ENCODE results near the gene DAB1. TPM values are rescaled to one million over a fixed set of nuclear protein-coding genes. Genes with fewer than 3 reads are reported as not detected.
"Not testable (repeated sequence)": the region's sequence is repeated elsewhere in the genome, so short reads cannot be mapped to it uniquely, and the experiment has no call there.

The DAB1 gene
- total RNA-seq, 2 donors from 2014 or later: not detected

- Mint-ChIP-seq H3K9me3 (peaks cover 2% of the 10 kb centered on the region), H3K27ac (no peak overlapping the region)
- no peak for DNase-seq (ENCODE audit: low spot score)
Observed at GRCh38 chr1:57363643-57364042, 60.2 kb downstream of the DAB1 start.

GRCh38 chr1:57363165-57363564, 60.7 kb downstream of the DAB1 start:
- DNase-seq (ENCODE audit: low spot score) (no peak), ATAC-seq (no peak)
- H3K4me3 Mint-ChIP-seq: no peak overlapping the region
- peaks cover 0 to 18% of the 10 kb centered on the region in 2 donors for H3K27me3 Mint-ChIP-seq
- H3K4me1 Mint-ChIP-seq (ENCODE audit: low read depth in 2 of 2): no peaks in the 10 kb centered on the region
- H3K36me3 Mint-ChIP-seq: peaks cover 5% of the 10 kb centered on the region
- H3K27ac Mint-ChIP-seq: no peak overlapping the region
- H3K9me3 Mint-ChIP-seq: no peaks in the 10 kb centered on the region

More at GRCh38 chr1:57363643-57364042, 60.2 kb downstream of the DAB1 start:
- peaks cover 0 to 13% of the 10 kb centered on the region in 2 donors for H3K27me3 Mint-ChIP-seq
- no peaks in the 10 kb centered on the region for H3K4me1 Mint-ChIP-seq (ENCODE audit: low read depth in 2 of 2)
- H3K4me3 Mint-ChIP-seq: no peak overlapping the region
- ATAC-seq: no peak
- peaks cover under 1% of the 10 kb centered on the region for H3K36me3 Mint-ChIP-seq

- no peak overlapping the region for H3K4me3 Mint-ChIP-seq
- H3K27me3 Mint-ChIP-seq: peaks cover under 1 to 24% of the 10 kb centered on the region in 2 donors
- ATAC-seq: no peak
- H3K4me1 Mint-ChIP-seq (ENCODE audit: low read depth in 2 of 2): no peaks in the 10 kb centered on the region
- peaks cover 5% of the 10 kb centered on the region for H3K36me3 Mint-ChIP-seq
- H3K9me3 Mint-ChIP-seq: no peaks in the 10 kb centered on the region
- no peak overlapping the region for H3K27ac Mint-ChIP-seq
- no peak for DNase-seq (ENCODE audit: low spot score)
Observed at GRCh38 chr1:57362480-57362879, 61.4 kb downstream of the DAB1 start.

GRCh38 chr1:57361516-57361915, 62.3 kb downstream of the DAB1 start:
- no peak overlapping the region for H3K27ac Mint-ChIP-seq
- no peaks in the 10 kb centered on the region for H3K9me3 Mint-ChIP-seq
- peaks cover 5% of the 10 kb centered on the region for H3K36me3 Mint-ChIP-seq
- ATAC-seq (no peak), DNase-seq (ENCODE audit: low spot score) (no peak)
- no peak overlapping the region for H3K4me3 Mint-ChIP-seq
- no peaks in the 10 kb centered on the region for H3K4me1 Mint-ChIP-seq (ENCODE audit: low read depth in 2 of 2)
- peaks cover 4 to 28% of the 10 kb centered on the region in 2 donors for H3K27me3 Mint-ChIP-seq

- Mint-ChIP-seq H3K27me3 (peaks cover 4 to 28% of the 10 kb centered on the region in 2 donors), H3K36me3 (peaks cover 5% of the 10 kb centered on the region), H3K4me3 (no peak overlapping the region), H3K9me3 (no peaks in the 10 kb centered on the region), H3K27ac (no peak overlapping the region), H3K4me1 (ENCODE audit: low read depth in 2 of 2) (no peaks in the 10 kb centered on the region)
- DNase-seq (ENCODE audit: low spot score) (no peak), ATAC-seq (no peak)
Observed at GRCh38 chr1:57360846-57361407, 62.9 kb downstream of the DAB1 start.

- DNase-seq (ENCODE audit: low spot score) (no peak), ATAC-seq (no peak)
- Mint-ChIP-seq H3K27ac (no peak overlapping the region), H3K36me3 (peaks cover 9% of the 10 kb centered on the region), H3K4me3 (no peak overlapping the region), H3K27me3 (peaks cover 11 to 38% of the 10 kb centered on the region in 2 donors), H3K4me1 (ENCODE audit: low read depth in 2 of 2) (peaks cover 0 to 3% of the 10 kb centered on the region in 2 donors), H3K9me3 (peaks cover 6% of the 10 kb centered on the region)
Observed at GRCh38 chr1:57357462-57357861, 66.4 kb downstream of the DAB1 start.

GRCh38 chr1:57353654-57354053, 70.2 kb downstream of the DAB1 start:
- no peak overlapping the region for H3K27ac Mint-ChIP-seq
- H3K27me3 Mint-ChIP-seq: peaks cover 17 to 25% of the 10 kb centered on the region in 2 donors
- peaks cover 0 to 3% of the 10 kb centered on the region in 2 donors for H3K4me1 Mint-ChIP-seq (ENCODE audit: low read depth in 2 of 2)
- ATAC-seq (no peak), DNase-seq (ENCODE audit: low spot score) (no peak)
- peaks cover 8% of the 10 kb centered on the region for H3K36me3 Mint-ChIP-seq
- peaks cover 6% of the 10 kb centered on the region for H3K9me3 Mint-ChIP-seq
- no peak overlapping the region for H3K4me3 Mint-ChIP-seq

GRCh38 chr1:57350610-57351009, 73.2 kb downstream of the DAB1 start:
- no peak overlapping the region for H3K27ac Mint-ChIP-seq
- peaks cover 10 to 15% of the 10 kb centered on the region in 2 donors for H3K27me3 Mint-ChIP-seq
- no peak for DNase-seq (ENCODE audit: low spot score)
- peaks cover 4% of the 10 kb centered on the region for H3K36me3 Mint-ChIP-seq
- peaks cover 0 to 3% of the 10 kb centered on the region in 2 donors for H3K4me1 Mint-ChIP-seq (ENCODE audit: low read depth in 2 of 2)
- ATAC-seq: no peak
- H3K9me3 Mint-ChIP-seq: peaks cover 6% of the 10 kb centered on the region
- no peak overlapping the region for H3K4me3 Mint-ChIP-seq

GRCh38 chr1:57348921-57349320, 74.9 kb downstream of the DAB1 start:
- no peaks in the 10 kb centered on the region for H3K36me3 Mint-ChIP-seq
- no peak overlapping the region for H3K4me3 Mint-ChIP-seq
- DNase-seq (ENCODE audit: low spot score) (no peak), ATAC-seq (no peak)
- no peaks in the 10 kb centered on the region for H3K4me1 Mint-ChIP-seq (ENCODE audit: low read depth in 2 of 2)
- H3K9me3 Mint-ChIP-seq: peaks cover 3% of the 10 kb centered on the region
- H3K27ac Mint-ChIP-seq: no peak overlapping the region
- H3K27me3 Mint-ChIP-seq: peaks cover 0 to 8% of the 10 kb centered on the region in 2 donors

GRCh38 chr1:57345916-57346315, 77.9 kb downstream of the DAB1 start:
- Mint-ChIP-seq H3K4me1 (ENCODE audit: low read depth in 2 of 2) (no peaks in the 10 kb centered on the region), H3K9me3 (no peaks in the 10 kb centered on the region), H3K27me3 (peaks cover 0 to 6% of the 10 kb centered on the region in 2 donors), H3K36me3 (no peaks in the 10 kb centered on the region), H3K4me3 (no peak overlapping the region), H3K27ac (no peak overlapping the region)
- ATAC-seq (no peak), DNase-seq (ENCODE audit: low spot score) (no peak)

- Mint-ChIP-seq H3K27ac (no peak overlapping the region), H3K36me3 (no peaks in the 10 kb centered on the region), H3K9me3 (no peaks in the 10 kb centered on the region), H3K27me3 (peaks cover 0 to 5% of the 10 kb centered on the region in 2 donors), H3K4me3 (no peak overlapping the region), H3K4me1 (ENCODE audit: low read depth in 2 of 2) (no peaks in the 10 kb centered on the region)
- no peak for ATAC-seq
- no peak for DNase-seq (ENCODE audit: low spot score)
Observed at GRCh38 chr1:57344265-57344664, 79.6 kb downstream of the DAB1 start.

GRCh38 chr1:57343298-57343915, 80.5 kb downstream of the DAB1 start:
- DNase-seq (ENCODE audit: low spot score); H3K9me3 Mint-ChIP-seq; H3K4me1 Mint-ChIP-seq (ENCODE audit: low read depth in 2 of 2); H3K36me3 Mint-ChIP-seq; H3K27me3 Mint-ChIP-seq; H3K4me3 Mint-ChIP-seq; ATAC-seq; H3K27ac Mint-ChIP-seq: not testable (repeated sequence)

- no peaks in the 10 kb centered on the region for H3K9me3 Mint-ChIP-seq
- no peaks in the 10 kb centered on the region for H3K4me1 Mint-ChIP-seq (ENCODE audit: low read depth in 2 of 2)
- H3K36me3 Mint-ChIP-seq: no peaks in the 10 kb centered on the region
- H3K4me3 Mint-ChIP-seq: no peak overlapping the region
- no peak for ATAC-seq
- peaks cover 5 to 18% of the 10 kb centered on the region in 2 donors for H3K27me3 Mint-ChIP-seq
- no peak for DNase-seq (ENCODE audit: low spot score)
- H3K27ac Mint-ChIP-seq: no peak overlapping the region
Observed at GRCh38 chr1:57341721-57342120, 82.1 kb downstream of the DAB1 start.

- ATAC-seq: no peak
- Mint-ChIP-seq H3K4me1 (ENCODE audit: low read depth in 2 of 2) (no peaks in the 10 kb centered on the region), H3K27me3 (peaks cover 6 to 18% of the 10 kb centered on the region in 2 donors), H3K36me3 (no peaks in the 10 kb centered on the region), H3K4me3 (no peak overlapping the region), H3K27ac (no peak overlapping the region), H3K9me3 (no peaks in the 10 kb centered on the region)
- DNase-seq (ENCODE audit: low spot score): no peak
Observed at GRCh38 chr1:57340334-57341070, 83.4 kb downstream of the DAB1 start.

All from natural killer cell treated with Interleukin-12 subunit alpha and Interleukin-12 subunit beta and Interleukin-15 and Interleukin-18, amount 100 ng/mL, for 72 hours (primary cell).